HG02938 (cell line): ENCODE data around the gene DCUN1D3.

ENCODE experiments used
- ATAC-seq: cut with Tn5 transposase; IDR thresholded peaks from one replicate; pipeline ENCODE4 v1.9.1; 2021; ENCODE audit warnings: mild to moderate bottlenecking, moderate library complexity; ENCODE audit not compliant: unreplicated experiment

The DCUN1D3 gene

GRCh38 chr16:20894388-20894787 is 5.8 kb downstream of the DCUN1D3 start:
- ATAC-seq, result no peak

- no peak for ATAC-seq
Observed at GRCh38 chr16:20889625-20890275, 10.4 kb downstream of the DCUN1D3 start.

- ATAC-seq, result no peak
Observed at GRCh38 chr16:20887207-20887606, 13.0 kb downstream of the DCUN1D3 start.

- no peak for ATAC-seq
Observed at GRCh38 chr16:20886320-20886719, 13.8 kb downstream of the DCUN1D3 start.

GRCh38 chr16:20884240-20884556 is 16.0 kb downstream of the DCUN1D3 start:
- ATAC-seq, result no peak

- ATAC-seq, result no peak
Observed at GRCh38 chr16:20883554-20884239, 16.5 kb downstream of the DCUN1D3 start.

- no peak for ATAC-seq
Observed at GRCh38 chr16:20881503-20881878, 18.7 kb downstream of the DCUN1D3 start.

- ATAC-seq, result no peak
Observed at GRCh38 chr16:20880867-20881502, 19.2 kb downstream of the DCUN1D3 start.

GRCh38 chr16:20879175-20880040 is 20.8 kb downstream of the DCUN1D3 start:
- ATAC-seq, result no peak

GRCh38 chr16:20878682-20879147 is 21.4 kb downstream of the DCUN1D3 start:
- ATAC-seq, result no peak

GRCh38 chr16:20875355-20875650 is 24.9 kb downstream of the DCUN1D3 start:
- no peak for ATAC-seq

GRCh38 chr16:20874088-20874581 is 26.0 kb downstream of the DCUN1D3 start:
- no peak for ATAC-seq

GRCh38 chr16:20873331-20873730 is 26.8 kb downstream of the DCUN1D3 start:
- ATAC-seq, result no peak

GRCh38 chr16:20871941-20872815 is 28.0 kb downstream of the DCUN1D3 start:
- ATAC-seq, result no peak

GRCh38 chr16:20871258-20871657 is 28.9 kb downstream of the DCUN1D3 start:
- ATAC-seq, result no peak

GRCh38 chr16:20870122-20870820 is 29.9 kb downstream of the DCUN1D3 start:
- no peak for ATAC-seq

GRCh38 chr16:20868890-20869289 is 31.3 kb downstream of the DCUN1D3 start:
- ATAC-seq, result no peak

GRCh38 chr16:20867585-20867984 is 32.6 kb downstream of the DCUN1D3 start:
- ATAC-seq, result no peak

GRCh38 chr16:20866801-20867200 is 33.4 kb downstream of the DCUN1D3 start:
- no peak for ATAC-seq
